Mesodermal cell (in vitro differentiated cells): ENCODE measurements around the gene RASGRP1.

Experiments
- H3K27ac ChIP-seq: 2 replicates; pipeline ENCODE4 v1.7.0; 2013; ENCODE audit warnings: mild to moderate bottlenecking, low read depth, low read length, moderate library complexity; ENCODE audit not compliant: severe bottlenecking
- H3K36me3 ChIP-seq: 2 replicates; pipeline ENCODE4 v1.7.1; 2013; ENCODE audit warnings: mild to moderate bottlenecking, low read length, moderate library complexity; ENCODE audit not compliant: control insufficient read depth, insufficient read depth
- H3K4me1 ChIP-seq: one replicate; pipeline ENCODE4 v1.7.1; 2013; ENCODE audit warnings: mild to moderate bottlenecking, low read length; ENCODE audit not compliant: insufficient read depth, control insufficient read depth, poor library complexity, severe bottlenecking
- H3K4me3 ChIP-seq: 2 replicates; pipeline ENCODE4 v1.7.0; 2013; ENCODE audit warnings: low read length, control low read depth, mild to moderate bottlenecking; ENCODE audit not compliant: insufficient read depth, poor library complexity, severe bottlenecking; ENCODE audit errors: extremely low read depth
- H3K9me3 ChIP-seq: 2 replicates; pipeline ENCODE4 v1.7.1; 2013; ENCODE audit warnings: mild to moderate bottlenecking, low read length, moderate library complexity; ENCODE audit not compliant: control insufficient read depth
- WGBS, 2 experiments: methylation state at CpG; one replicate each; pipeline ENCODE4 v1.1.5; 2013; ENCODE audit warnings: missing lambda C conversion rate in 2 of 2; ENCODE audit not compliant: insufficient coverage in 2 of 2; 5-methylcytosine and 5-hydroxymethylcytosine counted together

RASGRP1 gene

DNA sequence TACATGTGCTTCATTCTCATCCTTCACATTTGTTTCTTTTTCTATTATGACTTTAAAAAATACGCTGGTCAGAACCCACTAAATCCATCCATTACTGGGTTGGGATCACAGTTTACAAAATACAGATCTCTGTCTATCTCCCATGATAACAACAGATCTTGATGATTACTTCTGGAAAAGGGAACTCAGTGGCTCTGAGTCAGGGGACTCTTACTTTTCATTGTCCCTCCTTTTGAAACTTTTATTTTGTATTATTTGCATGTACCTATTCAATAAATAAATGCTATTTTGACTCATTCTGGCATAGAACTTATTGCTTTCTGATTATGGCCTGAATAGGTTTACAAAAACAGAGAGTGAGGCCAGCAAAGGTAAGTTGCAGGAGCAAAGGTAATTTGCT, 11.6 kb upstream of the RASGRP1 start:
- H3K4me3 ChIP-seq = no peak overlapping the region
- no peaks in the 10 kb centered on the region for H3K9me3 ChIP-seq
- no peaks in the 10 kb centered on the region for H3K4me1 ChIP-seq
- WGBS, 2 experiments = 67 to 83% methylated on average over 1 of the region's 1 CpG
- no peaks in the 10 kb centered on the region for H3K36me3 ChIP-seq
- H3K27ac ChIP-seq = no peak overlapping the region

DNA sequence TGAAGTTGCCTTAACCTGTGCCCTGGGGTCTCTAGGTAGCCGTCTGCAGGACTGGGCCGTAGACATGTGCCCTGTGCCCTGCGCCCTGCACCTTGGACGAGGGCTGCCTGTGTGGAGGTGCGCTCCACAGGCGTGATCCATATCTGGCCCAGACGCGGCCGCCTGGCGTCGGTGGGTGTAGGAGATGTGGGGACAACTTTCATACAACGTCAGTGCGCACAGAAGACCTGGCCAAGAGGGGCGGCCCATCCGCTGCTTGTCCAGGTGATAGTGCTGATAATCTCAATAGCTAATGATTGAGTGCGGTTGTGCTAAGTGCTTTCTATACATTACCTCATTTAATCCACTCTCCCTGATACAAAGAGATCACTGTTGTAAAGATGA, 665 bp upstream of the RASGRP1 start:
- H3K4me1 ChIP-seq = no peaks in the 10 kb centered on the region
- no peak overlapping the region for H3K4me3 ChIP-seq
- H3K27ac ChIP-seq = no peak overlapping the region
- H3K9me3 ChIP-seq = no peaks in the 10 kb centered on the region
- no peaks in the 10 kb centered on the region for H3K36me3 ChIP-seq
- WGBS, 2 experiments = 73 to 75% methylated on average over 11 of the region's 16 CpGs

DNA sequence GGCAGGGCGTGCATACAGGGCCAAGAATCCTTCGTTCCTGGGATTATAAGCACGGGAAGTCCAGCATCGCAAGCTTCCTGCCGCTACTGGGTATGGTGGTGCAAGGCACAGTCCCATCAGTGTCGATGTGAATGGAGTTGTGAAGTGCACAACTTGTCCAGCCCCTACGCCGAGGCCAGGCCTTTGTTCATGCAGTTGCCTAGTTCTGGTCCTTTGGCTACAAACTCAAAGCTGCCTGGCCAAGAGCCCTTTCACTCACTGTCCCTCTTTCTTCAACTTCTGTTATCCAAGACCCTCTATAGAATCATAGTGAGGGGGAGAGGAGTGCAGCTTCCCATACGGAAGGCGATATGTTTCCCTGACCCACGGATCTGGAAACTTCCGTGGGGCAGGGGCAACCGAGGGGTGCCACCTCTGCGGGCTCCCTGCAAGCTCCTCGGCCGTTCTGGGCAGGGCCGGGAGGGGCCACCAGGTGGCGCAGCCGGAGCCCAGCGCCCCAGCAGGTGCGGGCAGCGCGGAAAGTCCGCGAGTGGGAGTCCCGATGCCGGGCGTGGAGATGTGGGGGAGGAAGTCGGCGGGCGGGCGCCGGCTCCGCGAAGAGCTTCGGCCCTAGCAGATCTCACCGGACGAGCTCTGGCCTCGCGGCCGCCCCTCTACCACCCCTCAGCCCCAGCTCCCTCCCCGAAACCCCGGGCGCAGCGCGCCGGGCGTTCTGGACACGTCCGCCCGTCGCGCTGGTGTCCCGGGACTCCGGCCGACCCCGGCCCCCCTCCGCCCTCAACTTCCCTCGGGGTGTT, 693 bp downstream of the RASGRP1 start:
- H3K27ac ChIP-seq = no peak overlapping the region
- no peaks in the 10 kb centered on the region for H3K36me3 ChIP-seq
- peak overlapping the region; percentile 49 for H3K4me3 ChIP-seq
- H3K4me1 ChIP-seq = no peaks in the 10 kb centered on the region
- 14 to 21% methylated on average over 35 to 50 of the region's 59 CpGs for WGBS, 2 experiments
- H3K9me3 ChIP-seq = no peaks in the 10 kb centered on the region

DNA sequence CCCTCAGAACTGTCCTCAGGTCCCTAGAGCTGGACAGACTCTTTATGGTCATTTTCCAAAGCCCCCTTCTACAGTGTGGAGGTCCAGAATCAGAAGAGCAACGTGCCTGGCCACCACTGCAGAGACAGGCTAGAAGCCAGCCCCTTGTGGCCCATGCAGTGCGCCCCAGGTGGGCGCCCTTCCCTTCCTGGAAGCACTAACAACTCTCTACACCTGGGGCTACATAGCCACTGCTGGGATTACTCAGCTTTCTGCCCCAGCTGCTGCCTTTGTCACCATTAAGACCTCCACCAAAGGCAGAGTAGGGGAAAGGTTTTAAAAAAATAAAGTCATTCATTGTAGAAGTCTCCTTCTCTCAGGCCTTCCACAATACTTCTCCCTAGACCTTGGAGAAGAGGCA, 2.3 kb downstream of the RASGRP1 start:
- WGBS, 2 experiments = 33% methylated on average over 1 of the region's 3 CpGs; no CpG with 5 or more reads in 1 of the 2 experiments
- Histone ChIP-seq H3K27ac (no peak overlapping the region), H3K4me3 (no peak overlapping the region), H3K4me1 (no peaks in the 10 kb centered on the region), H3K9me3 (no peaks in the 10 kb centered on the region), H3K36me3 (no peaks in the 10 kb centered on the region)

DNA sequence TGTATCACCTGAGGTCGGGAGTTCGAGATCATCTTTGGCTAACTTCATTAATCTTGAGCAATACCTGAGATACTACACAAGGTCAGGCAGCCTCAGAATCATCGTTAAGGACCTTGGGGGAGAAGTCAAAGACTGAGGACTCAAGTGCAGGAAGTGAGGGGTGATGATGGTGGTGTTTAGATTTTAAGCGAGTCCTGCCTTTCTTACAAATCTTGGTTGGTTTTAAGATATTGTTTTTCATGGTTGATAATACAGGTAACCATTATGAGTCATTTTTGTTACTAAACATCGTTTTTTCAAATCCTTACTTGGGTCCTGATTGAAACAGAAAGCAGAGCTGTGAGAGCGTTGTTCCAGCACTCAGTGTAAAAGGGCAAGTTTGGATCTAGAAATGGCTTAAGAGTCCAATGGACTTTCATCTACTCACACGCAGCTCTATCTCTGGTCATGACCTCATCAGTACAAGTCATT, 4.1 kb downstream of the RASGRP1 start:
- H3K4me1 ChIP-seq = peaks cover 7% of the 10 kb centered on the region
- WGBS, 2 experiments = 85 to 89% methylated on average over 3 to 6 of the region's 7 CpGs
- H3K27ac ChIP-seq = no peak overlapping the region
- H3K36me3 ChIP-seq = no peaks in the 10 kb centered on the region
- H3K9me3 ChIP-seq = no peaks in the 10 kb centered on the region
- no peak overlapping the region for H3K4me3 ChIP-seq

DNA sequence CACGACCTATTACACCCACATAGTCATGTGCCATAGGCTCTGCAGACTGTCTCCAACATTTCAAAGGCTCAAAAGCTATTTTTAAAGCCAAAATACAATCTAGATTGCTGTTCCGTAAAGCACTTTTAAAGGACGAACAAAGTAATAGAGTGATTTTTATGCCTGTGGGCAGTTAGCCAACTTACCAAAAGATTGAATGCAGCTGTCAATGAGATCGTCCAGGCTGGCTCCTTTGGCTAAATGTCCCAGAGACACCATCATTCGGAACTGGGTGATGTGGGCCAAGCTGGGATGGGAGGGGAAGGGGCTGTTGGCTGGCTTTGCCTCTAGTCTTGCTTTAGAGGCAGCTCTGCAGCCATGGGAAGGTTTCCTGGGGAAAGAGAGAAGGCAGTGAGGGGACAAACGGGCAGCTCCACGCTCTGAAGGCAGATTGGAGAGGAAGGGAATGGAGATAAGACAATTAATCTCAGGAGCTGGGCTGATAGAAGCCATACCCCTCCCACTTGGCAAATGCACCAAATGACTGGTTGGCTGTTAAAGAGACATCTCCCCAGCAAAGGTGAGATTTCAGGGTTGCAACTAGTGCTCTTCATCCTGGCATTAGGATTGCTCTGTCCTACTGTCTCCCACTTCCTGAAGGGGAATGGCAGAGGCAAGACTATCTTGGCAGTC, 4.8 kb downstream of the RASGRP1 start:
- Histone ChIP-seq H3K36me3 (no peaks in the 10 kb centered on the region), H3K9me3 (no peaks in the 10 kb centered on the region), H3K4me3 (no peak overlapping the region), H3K27ac (no peak overlapping the region), H3K4me1 (peaks cover 7% of the 10 kb centered on the region)
- WGBS, 2 experiments = 86 to 90% methylated on average over 4 to 7 of the region's 7 CpGs

DNA sequence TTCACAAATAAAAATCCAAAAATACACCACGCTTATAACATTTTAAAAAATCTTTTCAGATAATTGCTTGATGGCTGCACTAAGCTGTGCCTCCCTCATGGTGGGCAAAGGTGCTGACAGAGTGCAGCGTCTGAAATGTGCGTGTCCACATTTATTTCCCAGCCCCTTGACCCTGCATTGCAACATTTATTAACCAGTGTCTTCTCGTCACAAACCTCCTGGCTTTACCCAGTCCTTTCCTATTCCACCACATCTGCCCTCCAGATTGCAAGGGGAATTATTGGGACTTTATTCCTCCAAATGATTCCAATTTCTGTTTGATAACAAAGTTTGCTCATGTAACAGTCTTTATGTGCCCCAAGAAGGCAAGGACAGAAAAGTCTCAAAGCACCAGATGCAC, 5.5 kb downstream of the RASGRP1 start:
- peaks cover 7% of the 10 kb centered on the region for H3K4me1 ChIP-seq
- no peak overlapping the region for H3K4me3 ChIP-seq
- H3K27ac ChIP-seq = no peak overlapping the region
- WGBS, 2 experiments = 86 to 100% methylated on average over 2 to 4 of the region's 4 CpGs
- no peaks in the 10 kb centered on the region for H3K36me3 ChIP-seq
- no peaks in the 10 kb centered on the region for H3K9me3 ChIP-seq

DNA sequence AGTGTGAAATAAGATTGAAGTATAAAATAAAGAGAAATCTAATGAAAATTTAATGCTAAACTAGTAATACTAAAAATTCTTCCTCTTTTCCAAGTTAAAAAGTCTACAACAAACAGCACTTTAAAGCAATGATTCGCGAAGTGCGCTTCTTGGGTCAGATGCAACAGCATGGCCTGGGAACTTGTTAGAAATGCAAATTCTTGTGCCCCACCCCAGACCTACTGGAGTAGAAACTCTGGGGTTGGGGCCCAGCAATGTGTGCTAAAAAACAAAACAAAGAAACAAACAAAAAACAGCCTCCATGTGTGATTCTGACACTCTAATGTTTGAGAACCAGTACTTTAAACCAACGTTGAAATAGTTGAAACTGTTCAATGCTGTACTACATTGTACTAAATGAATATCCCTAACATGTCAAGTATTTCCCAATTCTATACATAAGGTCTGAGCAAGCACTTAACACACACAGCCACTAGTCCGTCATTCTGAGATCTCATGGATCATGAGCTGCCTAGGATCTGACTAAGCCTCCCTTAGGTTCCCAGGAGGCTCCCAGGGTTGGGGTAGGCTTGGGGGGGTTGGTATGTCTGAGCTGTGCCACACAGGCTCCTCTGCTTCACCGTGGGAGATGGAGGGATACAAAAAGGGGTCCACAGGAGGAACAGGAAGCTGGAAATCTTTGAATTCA, 6.1 kb downstream of the RASGRP1 start:
- H3K4me1 ChIP-seq = peaks cover 7% of the 10 kb centered on the region
- H3K9me3 ChIP-seq = no peaks in the 10 kb centered on the region
- no peaks in the 10 kb centered on the region for H3K36me3 ChIP-seq
- no peak overlapping the region for H3K4me3 ChIP-seq
- 92% methylated on average over 5 of the region's 6 CpGs; no CpG with 5 or more reads in 1 of the 2 experiments for WGBS, 2 experiments
- no peak overlapping the region for H3K27ac ChIP-seq

DNA sequence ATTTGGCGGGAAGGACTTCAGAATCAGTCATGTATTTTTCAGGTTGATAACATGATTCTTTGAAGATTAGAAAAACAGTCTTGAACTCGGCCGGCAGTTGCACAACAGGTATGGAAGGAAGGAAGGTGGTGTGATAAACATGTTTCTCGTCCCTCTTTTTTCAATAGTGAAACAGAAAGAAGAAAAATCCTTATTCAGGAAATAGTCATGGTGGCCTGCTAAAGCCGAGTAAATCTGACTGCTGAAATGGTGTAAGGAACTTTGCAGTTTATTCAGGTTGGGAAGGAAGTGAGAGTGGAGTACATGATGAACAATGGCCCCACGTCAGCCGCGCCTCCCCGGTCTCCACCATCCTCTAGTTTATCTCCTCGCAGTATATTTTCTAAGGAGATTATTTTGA, 6.7 kb downstream of the RASGRP1 start:
- H3K4me1 ChIP-seq = peaks cover 7% of the 10 kb centered on the region
- no peaks in the 10 kb centered on the region for H3K9me3 ChIP-seq
- H3K4me3 ChIP-seq = no peak overlapping the region
- no peaks in the 10 kb centered on the region for H3K36me3 ChIP-seq
- 91 to 95% methylated on average over 4 of the region's 10 CpGs for WGBS, 2 experiments
- no peak overlapping the region for H3K27ac ChIP-seq

DNA sequence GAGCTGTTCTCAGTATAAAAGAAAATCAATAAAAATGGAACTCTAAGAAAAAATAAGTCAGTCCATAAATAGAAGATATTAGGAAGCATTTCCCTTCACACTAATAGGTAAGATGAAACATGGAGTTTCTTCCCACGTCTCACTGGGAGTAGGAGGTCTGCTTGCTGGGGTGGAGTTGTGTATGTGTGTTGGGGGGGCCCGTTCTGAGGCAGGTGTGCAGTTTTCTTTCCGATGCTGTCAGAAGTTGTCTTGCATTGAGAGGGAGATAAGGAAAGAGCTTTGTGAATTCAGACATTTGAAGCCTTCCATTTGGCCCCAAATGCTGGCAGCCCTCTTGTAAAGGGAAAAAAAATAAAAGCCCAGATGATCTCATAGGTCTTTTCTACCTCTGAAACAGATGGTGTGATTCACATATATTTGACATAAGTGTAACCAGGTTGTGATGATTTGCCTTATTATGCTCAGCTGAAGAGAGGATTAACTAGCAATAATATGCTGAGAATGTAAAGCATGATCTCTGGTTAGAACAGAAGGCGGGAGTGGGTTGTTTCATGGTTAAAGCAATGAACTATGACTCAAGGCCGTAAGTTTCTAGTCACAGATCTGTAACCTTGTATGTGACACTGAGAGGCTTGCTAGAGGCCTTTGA, 8.8 kb downstream of the RASGRP1 start:
- Histone ChIP-seq H3K9me3 (no peaks in the 10 kb centered on the region), H3K36me3 (no peaks in the 10 kb centered on the region), H3K4me1 (peaks cover 7% of the 10 kb centered on the region), H3K4me3 (no peak overlapping the region), H3K27ac (no peak overlapping the region)
- 84 to 93% methylated on average over 4 of the region's 5 CpGs for WGBS, 2 experiments
